ENCODE results near the gene TRPV4. TPM values are rescaled to one million over a fixed set of nuclear protein-coding genes. Genes with fewer than 3 reads are reported as not detected.

Gene TRPV4
- total RNA-seq, 1 experiment from 2014 or later, result 0.02 TPM

DNA sequence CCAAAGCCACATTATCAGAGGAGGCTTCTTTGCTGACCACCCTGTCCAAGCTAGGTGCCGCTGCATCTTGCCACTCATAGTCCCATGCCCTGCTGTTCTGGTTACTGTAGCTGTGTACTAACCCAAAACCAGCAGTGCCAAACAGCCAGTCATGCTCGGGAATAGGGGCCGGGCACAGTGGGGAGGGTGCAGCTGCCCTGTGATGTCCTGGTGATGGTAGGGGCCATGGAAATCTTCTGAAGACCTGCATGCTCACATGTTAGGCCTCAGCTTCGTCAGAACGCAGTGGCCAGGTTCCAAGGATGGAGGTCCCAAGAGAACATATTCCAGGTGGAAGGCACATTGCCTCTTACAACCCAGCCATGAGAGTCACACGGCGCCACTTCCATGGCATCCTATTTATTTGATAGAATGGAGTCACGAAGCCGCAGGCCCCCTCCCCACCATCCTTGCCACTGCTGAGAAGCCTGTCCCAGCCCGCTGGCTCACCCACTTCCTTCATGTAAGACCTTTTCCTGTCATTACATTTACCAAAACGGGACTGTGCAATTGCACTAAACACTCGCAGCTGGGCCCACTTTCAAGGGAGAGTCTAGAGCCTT, 71.0 kb downstream of the TRPV4 start:
- DNase-seq (ENCODE audit: low spot score), result no peak

- no peak for DNase-seq (ENCODE audit: low spot score)
Observed at GRCh38 chr12:109760930-109761921, 72.0 kb downstream of the TRPV4 start.

- DNase-seq (ENCODE audit: low spot score), result no peak
Observed at GRCh38 chr12:109760031-109760929, 72.9 kb downstream of the TRPV4 start.

- DNase-seq (ENCODE audit: low spot score), result no peak
Observed at GRCh38 chr12:109759595-109759994, 73.6 kb downstream of the TRPV4 start.

- DNase-seq (ENCODE audit: low spot score), result no peak
Observed at GRCh38 chr12:109758426-109759420, 74.5 kb downstream of the TRPV4 start.

DNA sequence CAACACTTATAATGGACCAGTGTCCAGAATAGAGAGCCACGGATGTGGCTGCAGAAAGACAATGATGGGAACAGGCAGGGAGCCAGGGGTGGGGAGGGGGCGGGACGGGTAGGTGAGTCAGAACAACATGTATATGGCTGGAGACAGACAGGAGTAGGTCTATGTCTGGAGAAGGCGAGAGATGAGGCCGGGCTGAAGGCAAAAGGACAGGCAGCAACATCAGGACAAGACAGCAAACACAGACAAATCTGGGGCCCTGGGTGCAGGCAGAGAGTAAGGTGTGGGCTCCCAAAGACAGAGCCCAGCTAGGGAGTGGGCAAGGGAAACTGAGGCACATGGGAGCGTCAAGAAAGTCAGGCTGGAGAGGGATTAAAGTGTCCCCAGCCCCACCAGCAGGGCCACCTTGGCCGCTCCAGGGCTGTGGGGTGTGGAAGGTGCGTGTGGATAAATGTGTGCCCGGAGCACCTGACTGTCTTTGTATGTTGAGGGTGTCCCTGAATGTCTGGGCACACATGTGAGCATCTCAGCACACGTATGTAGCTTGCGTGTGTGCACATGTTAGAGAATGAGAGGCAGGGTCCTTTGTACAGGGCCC, 75.4 kb downstream of the TRPV4 start:
- DNase-seq (ENCODE audit: low spot score), result no peak

GRCh38 chr12:109756457-109756856, 76.7 kb downstream of the TRPV4 start:
- no peak for DNase-seq (ENCODE audit: low spot score)

- DNase-seq (ENCODE audit: low spot score), result no peak
Observed at GRCh38 chr12:109753959-109754358, 79.2 kb downstream of the TRPV4 start.

- no peak for DNase-seq (ENCODE audit: low spot score)
Observed at GRCh38 chr12:109753054-109753401, 80.2 kb downstream of the TRPV4 start.

- no peak for DNase-seq (ENCODE audit: low spot score)
Observed at GRCh38 chr12:109752117-109753053, 80.8 kb downstream of the TRPV4 start.

DNA sequence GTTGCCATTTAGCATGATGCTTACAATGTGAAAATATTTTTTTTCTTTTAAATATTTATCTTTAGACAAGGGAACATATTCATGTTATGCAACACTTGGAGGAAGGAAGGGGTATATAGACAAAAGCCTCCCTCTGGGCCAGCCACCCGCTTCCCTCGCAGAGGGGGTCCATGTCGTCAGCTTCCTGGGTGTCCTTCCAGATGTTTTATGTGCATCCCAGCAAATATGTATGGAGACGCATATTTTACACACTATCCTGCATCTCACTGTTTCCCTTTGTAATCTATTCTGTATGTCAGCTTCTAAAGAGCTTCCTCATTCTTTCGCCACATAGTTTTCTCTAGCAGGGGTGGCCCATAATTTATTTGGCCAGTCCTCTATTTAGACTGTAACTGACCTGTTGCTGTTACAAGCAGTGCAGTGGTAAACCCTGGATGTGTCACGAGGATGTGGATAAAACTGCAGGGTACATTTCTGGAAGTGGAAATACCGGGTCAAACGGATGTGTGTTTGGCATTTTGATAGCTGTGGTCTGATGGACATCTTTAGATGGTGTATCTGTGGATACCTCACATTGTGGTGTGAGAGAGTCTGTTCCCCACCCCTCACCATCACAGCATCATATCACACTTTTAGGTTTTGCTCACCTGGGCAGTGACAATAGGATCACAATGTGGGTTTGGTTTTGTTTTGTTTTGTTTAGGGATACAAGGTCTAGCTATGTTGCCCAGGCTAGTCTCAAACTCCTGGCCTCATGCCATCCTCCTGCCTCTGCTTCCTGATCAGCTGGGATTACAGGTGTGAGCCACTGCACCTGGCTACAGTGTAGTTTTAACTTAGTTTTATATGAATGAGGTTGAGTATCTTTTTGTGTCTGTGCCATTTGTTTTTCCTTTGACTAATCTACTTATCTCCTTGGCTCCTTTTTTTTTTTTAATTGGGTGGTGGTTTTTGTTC, 87.9 kb downstream of the TRPV4 start:
- no peak for DNase-seq (ENCODE audit: low spot score)

- no peak for DNase-seq (ENCODE audit: low spot score)
Observed at GRCh38 chr12:109744026-109744425, 89.2 kb downstream of the TRPV4 start.

DNA sequence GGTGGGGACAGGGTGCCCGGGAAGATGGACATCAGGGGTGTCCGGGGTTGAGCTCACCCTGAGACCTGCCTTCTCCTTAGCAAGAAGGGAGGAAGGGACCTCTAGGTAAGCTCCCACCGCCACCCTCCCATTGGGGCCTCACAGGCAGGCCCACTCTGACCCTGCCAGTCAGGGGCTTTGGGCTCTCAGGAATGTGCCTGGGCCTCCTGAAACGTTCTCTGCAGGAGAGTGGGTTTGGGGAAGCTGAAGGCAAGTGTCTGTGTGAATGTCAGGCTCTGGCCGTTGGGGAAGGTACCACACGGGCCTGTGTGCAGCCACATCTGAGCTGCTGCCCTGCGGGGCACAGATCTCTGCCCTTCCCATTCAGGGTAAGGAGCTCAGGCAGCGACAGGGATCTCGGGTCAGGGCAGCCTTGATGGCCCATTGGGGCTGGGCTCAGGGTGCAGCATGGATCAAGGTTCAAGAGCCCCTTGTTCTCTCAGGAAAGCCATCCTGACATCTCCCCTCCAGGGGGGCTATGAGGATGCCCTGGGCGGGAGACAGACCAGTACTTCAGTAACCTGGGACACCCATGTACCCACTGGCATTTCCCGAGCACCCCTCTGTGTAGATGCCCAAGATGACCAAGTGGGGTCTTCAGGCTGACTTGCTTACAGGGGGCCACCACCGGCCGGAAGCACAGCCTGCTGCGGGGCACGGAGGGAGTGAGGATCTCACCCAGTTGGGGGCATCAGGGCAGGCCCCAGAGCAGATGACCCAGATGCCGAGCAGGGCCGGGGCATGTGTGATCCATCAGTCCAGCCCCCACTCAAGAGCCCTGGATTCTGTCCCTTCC, 89.9 kb downstream of the TRPV4 start:
- DNase-seq (ENCODE audit: low spot score), result no peak

- DNase-seq (ENCODE audit: low spot score), result no peak
Observed at GRCh38 chr12:109741970-109742703, 91.1 kb downstream of the TRPV4 start.

- no peak for DNase-seq (ENCODE audit: low spot score)
Observed at GRCh38 chr12:109741286-109741969, 91.8 kb downstream of the TRPV4 start.

- no peak for DNase-seq (ENCODE audit: low spot score)
Observed at GRCh38 chr12:109740694-109741245, 92.4 kb downstream of the TRPV4 start.
